ENCODE data around the gene TFB1M.

DNA sequence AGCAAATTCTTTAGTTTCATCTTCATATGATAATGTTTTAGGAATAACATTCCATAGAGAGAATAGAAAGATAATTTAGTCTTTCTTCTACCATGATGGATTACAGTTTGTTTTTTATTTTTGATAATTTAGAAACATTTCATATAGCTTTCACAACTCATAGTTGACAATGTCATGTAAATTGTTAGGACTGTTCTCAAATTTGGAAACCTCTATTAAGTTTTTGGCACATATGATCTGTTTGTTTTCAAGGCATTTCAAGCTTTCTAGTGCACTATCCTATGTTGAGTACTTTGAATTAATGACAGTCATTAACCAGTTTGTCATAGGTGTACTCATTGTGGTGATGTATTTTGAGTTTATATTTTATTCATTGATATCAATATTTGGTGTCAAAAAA lies 10.7 kb upstream of the TFB1M start:
- TF ChIP-seq, protein P1, sequence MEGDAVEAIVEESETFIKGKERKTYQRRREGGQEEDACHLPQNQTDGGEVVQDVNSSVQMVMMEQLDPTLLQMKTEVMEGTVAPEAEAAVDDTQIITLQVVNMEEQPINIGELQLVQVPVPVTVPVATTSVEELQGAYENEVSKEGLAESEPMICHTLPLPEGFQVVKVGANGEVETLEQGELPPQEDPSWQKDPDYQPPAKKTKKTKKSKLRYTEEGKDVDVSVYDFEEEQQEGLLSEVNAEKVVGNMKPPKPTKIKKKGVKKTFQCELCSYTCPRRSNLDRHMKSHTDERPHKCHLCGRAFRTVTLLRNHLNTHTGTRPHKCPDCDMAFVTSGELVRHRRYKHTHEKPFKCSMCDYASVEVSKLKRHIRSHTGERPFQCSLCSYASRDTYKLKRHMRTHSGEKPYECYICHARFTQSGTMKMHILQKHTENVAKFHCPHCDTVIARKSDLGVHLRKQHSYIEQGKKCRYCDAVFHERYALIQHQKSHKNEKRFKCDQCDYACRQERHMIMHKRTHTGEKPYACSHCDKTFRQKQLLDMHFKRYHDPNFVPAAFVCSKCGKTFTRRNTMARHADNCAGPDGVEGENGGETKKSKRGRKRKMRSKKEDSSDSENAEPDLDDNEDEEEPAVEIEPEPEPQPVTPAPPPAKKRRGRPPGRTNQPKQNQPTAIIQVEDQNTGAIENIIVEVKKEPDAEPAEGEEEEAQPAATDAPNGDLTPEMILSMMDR (IDR thresholded peaks at IDR 0.05): no peak
- no peak for TF ChIP-seq ZFX (IDR thresholded peaks at IDR 0.05; ENCODE audit: borderline replicate concordance)

Data from 22Rv1 (cell line).